Neuronal stem cell (in vitro differentiated cells): ENCODE measurements around the gene RTN4RL1.

Experiments used
- DNase-seq: peaks from one replicate; pipeline ENCODE4 v3.0.0-alpha.2; 2013; ENCODE audit warnings: low spot score
- H2AFZ ChIP-seq: one replicate; pipeline ENCODE4 v1.6.1; 2013; ENCODE audit warnings: mild to moderate bottlenecking, low read length, inconsistent platforms
- H2AK5ac ChIP-seq: 2 replicates; pipeline ENCODE4 v1.6.1; 2013; ENCODE audit warnings: low read depth, mild to moderate bottlenecking, inconsistent platforms, low read length, moderate library complexity, mixed read lengths
- H2BK120ac ChIP-seq: 2 replicates; pipeline ENCODE4 v1.6.1; 2013; ENCODE audit warnings: low read depth, mild to moderate bottlenecking, inconsistent platforms, low read length, moderate library complexity, mixed read lengths
- H2BK12ac ChIP-seq: one replicate; pipeline ENCODE4 v1.6.1; 2013; ENCODE audit warnings: low read length, inconsistent platforms
- H2BK15ac ChIP-seq: 2 replicates; pipeline ENCODE4 v1.6.1; 2013; ENCODE audit warnings: mild to moderate bottlenecking, low read length, inconsistent platforms, mixed read lengths
- H2BK5ac ChIP-seq: one replicate; pipeline ENCODE4 v1.6.1; 2013; ENCODE audit warnings: inconsistent platforms, mild to moderate bottlenecking, low read length, moderate library complexity
- H3K14ac ChIP-seq: one replicate; pipeline ENCODE4 v1.6.1; 2013; ENCODE audit warnings: low read length, inconsistent platforms
- H3K18ac ChIP-seq: 2 replicates; pipeline ENCODE4 v1.6.1; 2013; ENCODE audit warnings: low read length, inconsistent platforms
- H3K23ac ChIP-seq: 2 replicates; pipeline ENCODE4 v1.6.1; 2013; ENCODE audit warnings: low read depth, mild to moderate bottlenecking, mixed read lengths, low read length, inconsistent platforms; ENCODE audit not compliant: poor library complexity
- H3K27ac ChIP-seq: replicated peaks from 3 replicates; pipeline ENCODE4 v1.5.1; 2013; ENCODE audit warnings: low read length, inconsistent platforms
- H3K27me3 ChIP-seq, 3 experiments: 2 replicates each; pipeline ENCODE4 v1.6.1; 2013; ENCODE audit warnings: low read length in 3 of 3, mild to moderate bottlenecking in 2 of 3, inconsistent platforms in 1 of 3, low read depth in 1 of 3, mixed read lengths in 1 of 3, moderate library complexity in 1 of 3; ENCODE audit not compliant: control insufficient read depth in 3 of 3, insufficient read depth in 3 of 3
- H3K36me3 ChIP-seq, 2 donors: replicated peaks in 1 of 2; 2 replicates each; pipeline ENCODE4 v1.6.1; 2013; ENCODE audit warnings: low read length in 2 of 2; ENCODE audit not compliant: control insufficient read depth in 2 of 2, insufficient read depth in 2 of 2
- H3K4ac ChIP-seq: 2 replicates; pipeline ENCODE4 v1.6.1; 2013; ENCODE audit warnings: inconsistent platforms, mild to moderate bottlenecking, low read length, moderate library complexity
- H3K4me1 ChIP-seq, 2 donors: 1 replicate in 1 of 2; 2 replicates in 1 of 2; pipeline ENCODE4 v1.6.1; 2013; ENCODE audit warnings: low read length in 2 of 2, low read depth in 1 of 2; ENCODE audit not compliant: control insufficient read depth in 2 of 2, insufficient read depth in 1 of 2
- H3K4me2 ChIP-seq: one replicate; pipeline ENCODE4 v1.6.1; 2013; ENCODE audit warnings: mild to moderate bottlenecking, low read length, inconsistent platforms; ENCODE audit not compliant: insufficient read depth, poor library complexity, severe bottlenecking
- H3K4me3 ChIP-seq, 2 donors: 2 replicates each; pipeline ENCODE4 v1.5.1; 2013; ENCODE audit warnings: low read length in 2 of 2, mild to moderate bottlenecking in 2 of 2, inconsistent platforms in 1 of 2, moderate library complexity in 1 of 2
- H3K79me1 ChIP-seq: one replicate; pipeline ENCODE4 v1.6.1; 2013; ENCODE audit warnings: low read depth, mild to moderate bottlenecking, inconsistent platforms, low read length, moderate library complexity
- H3K9ac ChIP-seq: one replicate; pipeline ENCODE4 v1.6.1; 2013; ENCODE audit warnings: mild to moderate bottlenecking, low read depth, low read length, inconsistent platforms; ENCODE audit not compliant: poor library complexity
- H3K9me3 ChIP-seq, 2 donors: replicated peaks in 1 of 2; 2 replicates each; pipeline versions ENCODE3 to v1.6.1; 2013; ENCODE audit warnings: low read length in 2 of 2, mild to moderate bottlenecking in 2 of 2, inconsistent platforms in 1 of 2, low read depth in 1 of 2, mixed read lengths in 1 of 2, moderate library complexity in 1 of 2; ENCODE audit not compliant: control insufficient read depth in 2 of 2, insufficient read depth in 1 of 2
- H4K8ac ChIP-seq: one replicate; pipeline ENCODE4 v1.6.1; 2013; ENCODE audit warnings: low read depth, mild to moderate bottlenecking, inconsistent platforms, low read length, moderate library complexity
- H4K91ac ChIP-seq: one replicate; pipeline ENCODE4 v1.6.1; 2013; ENCODE audit warnings: low read length, low read depth, mild to moderate bottlenecking, inconsistent platforms; ENCODE audit not compliant: poor library complexity
- WGBS, 2 donors: extraction: QIAGEN DNeasy Blood & Tissue Kit; methylation state at CpG; one replicate each; pipeline ENCODE4 v1.1.7; 2013; ENCODE audit warnings: missing lambda C conversion rate in 2 of 2, mixed read lengths in 1 of 2; ENCODE audit not compliant: insufficient read length in 2 of 2, insufficient replicate concordance in 1 of 2; ENCODE audit errors: extremely low coverage in 2 of 2; 5-methylcytosine and 5-hydroxymethylcytosine counted together

The RTN4RL1 gene

GRCh38 chr17:2004435-2004952 lies 20.6 kb downstream of the RTN4RL1 start:
- H2AK5ac ChIP-seq: peak overlapping the region; percentile 24
- peak overlapping the region; percentile 65 for H3K23ac ChIP-seq
- H3K4ac ChIP-seq: no peak overlapping the region
- H2BK12ac ChIP-seq: peak overlapping the region; percentile 95
- H2AFZ ChIP-seq: peak overlapping the region; percentile 75
- no peak overlapping the region for H4K8ac ChIP-seq
- H3K9me3 ChIP-seq: no peaks in the 10 kb centered on the region
- H3K14ac ChIP-seq: no peak overlapping the region
- H4K91ac ChIP-seq: no peak overlapping the region
- H3K36me3 ChIP-seq: no peaks in the 10 kb centered on the region
- H3K9ac ChIP-seq: peak overlapping the region; percentile 21
- no peak overlapping the region for H3K27ac ChIP-seq
- no peak overlapping the region for H3K4me2 ChIP-seq
- no peak overlapping the region for H3K4me3 ChIP-seq
- peak overlapping the region; percentile 65 for H3K18ac ChIP-seq
- H2BK15ac ChIP-seq: peak overlapping the region; percentile 62
- H2BK120ac ChIP-seq: no peak overlapping the region
- peaks cover 11 to 16% of the 10 kb centered on the region in 2 donors for H3K4me1 ChIP-seq
- DNase-seq: no peak
- peaks cover 1% of the 10 kb centered on the region for H3K79me1 ChIP-seq
- no peaks in the 10 kb centered on the region for H3K27me3 ChIP-seq
- WGBS, 2 donors: no CpG with 5 or more reads among the region's 12 CpGs
- H2BK5ac ChIP-seq: peak overlapping the region; percentile 42

GRCh38 chr17:2003525-2003924 lies 21.6 kb downstream of the RTN4RL1 start:
- Histone ChIP-seq H3K27ac (no peak overlapping the region), H4K8ac (no peak overlapping the region), H2AFZ (no peak overlapping the region), H2BK12ac (peak overlapping the region; percentile 30), H2BK120ac (peak overlapping the region; percentile 89), H3K36me3 (no peaks in the 10 kb centered on the region), H3K27me3 (no peaks in the 10 kb centered on the region), H3K4ac (peak overlapping the region; percentile 37), H3K23ac (no peak overlapping the region), H3K4me3 (no peak overlapping the region), H3K4me2 (no peak overlapping the region), H3K4me1 (peaks cover 17 to 21% of the 10 kb centered on the region in 2 donors), H3K9ac (no peak overlapping the region), H3K9me3 (peaks cover 0 to 2% of the 10 kb centered on the region in 2 donors), H2AK5ac (peak overlapping the region; percentile 93), H4K91ac (no peak overlapping the region), H2BK15ac (peak overlapping the region; percentile 94), H2BK5ac (peak overlapping the region; percentile 71), H3K79me1 (peaks cover 1% of the 10 kb centered on the region), H3K14ac (no peak overlapping the region), H3K18ac (peak overlapping the region; percentile 76)
- no CpG with 5 or more reads among the region's 13 CpGs for WGBS, 2 donors
- DNase-seq: no peak

GRCh38 chr17:2002767-2003329 lies 22.3 kb downstream of the RTN4RL1 start:
- no peak for DNase-seq
- Histone ChIP-seq H2BK120ac (peak overlapping the region; percentile 89), H2BK12ac (peak overlapping the region; percentile 30), H3K27ac (peak overlapping the region; percentile 57), H3K4me3 (no peak overlapping the region), H3K4me1 (peaks cover 17 to 21% of the 10 kb centered on the region in 2 donors), H3K9me3 (peaks cover 0 to 2% of the 10 kb centered on the region in 2 donors), H3K4me2 (no peak overlapping the region), H2BK15ac (peak overlapping the region; percentile 94), H3K27me3 (no peaks in the 10 kb centered on the region), H3K23ac (no peak overlapping the region), H3K18ac (peak overlapping the region; percentile 78), H4K8ac (no peak overlapping the region), H2AFZ (peak overlapping the region; percentile 72), H2BK5ac (peak overlapping the region; percentile 71), H2AK5ac (peak overlapping the region; percentile 93), H3K14ac (peak overlapping the region; percentile 6), H3K4ac (no peak overlapping the region), H3K79me1 (peaks cover 1% of the 10 kb centered on the region), H4K91ac (peak overlapping the region; percentile 9), H3K9ac (peak overlapping the region; percentile 44), H3K36me3 (no peaks in the 10 kb centered on the region)
- no CpG with 5 or more reads among the region's 16 CpGs for WGBS, 2 donors

GRCh38 chr17:1999557-2000251 lies 25.4 kb downstream of the RTN4RL1 start:
- H3K14ac ChIP-seq: no peak overlapping the region
- peak overlapping the region; percentile 18 for H2BK15ac ChIP-seq
- peaks cover 28 to 38% of the 10 kb centered on the region in 2 donors for H3K4me1 ChIP-seq
- no peak overlapping the region for H2BK120ac ChIP-seq
- H3K9ac ChIP-seq: peak overlapping the region; percentile 64
- no peak overlapping the region for H3K23ac ChIP-seq
- peak overlapping the region; percentile 43 for H2AK5ac ChIP-seq
- peak overlapping the region; percentile 93 for H3K18ac ChIP-seq
- peak; percentile 66 for DNase-seq
- peak overlapping the region; percentile 19 for H3K4ac ChIP-seq
- H2AFZ ChIP-seq: peak overlapping the region; percentile 57
- H3K9me3 ChIP-seq: peaks cover 0 to 2% of the 10 kb centered on the region in 2 donors
- H3K27me3 ChIP-seq: no peaks in the 10 kb centered on the region
- peak overlapping the region; percentile 8 for H2BK5ac ChIP-seq
- H4K91ac ChIP-seq: peak overlapping the region; percentile 47
- H3K4me3 ChIP-seq: peak overlapping the region; percentile 1 to 9
- H3K4me2 ChIP-seq: peak overlapping the region; percentile 48
- no CpG with 5 or more reads among the region's 13 CpGs for WGBS, 2 donors
- H3K79me1 ChIP-seq: no peaks in the 10 kb centered on the region
- no peak overlapping the region for H4K8ac ChIP-seq
- H3K36me3 ChIP-seq: no peaks in the 10 kb centered on the region
- H3K27ac ChIP-seq: peak overlapping the region; percentile 92
- peak overlapping the region; percentile 36 for H2BK12ac ChIP-seq
